HCT116 (cell line): ENCODE data around the gene ZNF438. TPM values are rescaled to one million over a fixed set of nuclear protein-coding genes. Genes with fewer than 3 reads are reported as not detected.

Source experiments
- ATAC-seq: fragments of 200-7000 bp; cut with Tn5 transposase; 2 replicates; pipeline ENCODE4 v1.9.1; 2020; ENCODE audit warnings: mild to moderate bottlenecking, moderate library complexity
- BruUV-seq: library from RNA; stranded (reverse); fragments of 400-500 nt; replicated peaks from 2 replicates; lab custom pipeline; 2021; lab: Mats Ljungman, UMichigan
- CTCF ChIA-PET: fragments of 300-600 bp; sonication (Branson Sonifier 250); formaldehyde crosslinking; loops from one replicate; lab custom pipeline; 2021; ENCODE audit warnings: antibody characterized with exemption; lab: Charles Lee
- POLR2A ChIA-PET: fragments of 300-600, 350-600 bp; sonication (Branson Sonifier 250); formaldehyde crosslinking; loops from one replicate; lab custom pipeline; 2021; ENCODE audit warnings: antibody characterized with exemption; lab: Charles Lee
- RAD21 ChIA-PET, 2 experiments: fragments of 300-600 bp; sonication (Branson Sonifier 250); formaldehyde crosslinking; loops; one replicate each; lab custom pipeline; 2023; ENCODE audit warnings: low total read pairs in 2 of 2; ENCODE audit not compliant: uncharacterized antibody in 2 of 2, unreplicated experiment in 2 of 2, low non-redundant PET in 1 of 2; lab: Charles Lee
- DNase-seq: peaks from one replicate; pipeline ENCODE4 v3.0.0-alpha.2; 2010; ENCODE audit warnings: low read depth, low spot score
- H2AFZ ChIP-seq: fragments of 200-600 bp; shearing (Covaris generic), sonication (generic); 2 replicates; pipeline ENCODE4 v1.6.1; 2017; ENCODE audit warnings: low read depth, mixed run types, mixed read lengths, antibody characterized with exemption, low read length; ENCODE audit not compliant: poor library complexity, severe bottlenecking
- H3K27ac ChIP-seq: 2 replicates; pipeline ENCODE4 v1.5.1; 2012; ENCODE audit warnings: low read depth, low read length
- H3K27me3 ChIP-seq: fragments of 200-600 bp; sonication (generic); 2 replicates; pipeline ENCODE4 v1.6.1; 2016; ENCODE audit warnings: mixed run types, low read length, mixed read lengths; ENCODE audit not compliant: insufficient read depth
- H3K36me3 ChIP-seq, 2 experiments: fragments of 200-500 bp in 1 of 2; fragments of 200-600 bp in 1 of 2; sonication (Bioruptor generic) in 1 of 2; sonication (generic) in 1 of 2; 2 replicates each; pipeline versions ENCODE4 v1.5.1 to v1.6.1; 2014 to 2016; ENCODE audit warnings: low read length in 2 of 2, inconsistent platforms in 1 of 2, mixed read lengths in 1 of 2, mixed run types in 1 of 2; ENCODE audit not compliant: insufficient read depth in 2 of 2, control insufficient read depth in 1 of 2
- H3K4me1 ChIP-seq, 2 experiments: fragments of 200-600 bp in 1 of 2; sonication (generic) in 1 of 2; 2 replicates each; pipeline versions ENCODE4 v1.5.1 to v1.6.1; 2012 to 2017; ENCODE audit warnings: low read length in 2 of 2, inconsistent platforms in 1 of 2, mild to moderate bottlenecking in 1 of 2, mixed read lengths in 1 of 2, mixed run types in 1 of 2, moderate library complexity in 1 of 2; ENCODE audit not compliant: insufficient read depth in 2 of 2, control insufficient read depth in 1 of 2
- H3K4me2 ChIP-seq: fragments of 200-600 bp; sonication (generic); 2 replicates; pipeline ENCODE4 v1.6.1; 2017; ENCODE audit warnings: mixed run types, low read length, mixed read lengths
- H3K4me3 ChIP-seq, 2 experiments: fragments of 200-600 bp in 1 of 2; sonication (generic) in 1 of 2; replicated peaks in 1 of 2; 2 replicates each; pipeline ENCODE4 v1.5.1; 2011 to 2016; ENCODE audit warnings: low read length in 2 of 2, control low read depth in 1 of 2, low read depth in 1 of 2, mild to moderate bottlenecking in 1 of 2, mixed read lengths in 1 of 2, mixed run types in 1 of 2
- H3K79me2 ChIP-seq: fragments of 200-600 bp; sonication (generic); 2 replicates; pipeline ENCODE4 v1.6.1; 2017; ENCODE audit warnings: mild to moderate bottlenecking, mixed run types, low read length, moderate library complexity, mixed read lengths; ENCODE audit not compliant: insufficient read depth
- H3K9ac ChIP-seq: fragments of 200-600 bp; sonication (generic); 2 replicates; pipeline ENCODE4 v1.6.1; 2016; ENCODE audit warnings: low read length, mixed read lengths
- H3K9me2 ChIP-seq: fragments of 200-600 bp; sonication (generic), shearing (Covaris generic); 2 replicates; pipeline ENCODE4 v1.6.1; 2017; ENCODE audit warnings: mixed run types, mild to moderate bottlenecking, moderate library complexity; ENCODE audit not compliant: insufficient read depth
- H3K9me3 ChIP-seq, 2 experiments: fragments of 200-500 bp in 1 of 2; fragments of 200-600 bp in 1 of 2; sonication (Bioruptor generic) in 1 of 2; sonication (generic) in 1 of 2; 2 replicates each; pipeline ENCODE4 v1.6.1; 2014 to 2017; ENCODE audit warnings: low read length in 2 of 2, mixed read lengths in 2 of 2, inconsistent platforms in 1 of 2, low read depth in 1 of 2, mild to moderate bottlenecking in 1 of 2, mixed run types in 1 of 2, moderate library complexity in 1 of 2; ENCODE audit not compliant: control insufficient read depth in 1 of 2, insufficient read depth in 1 of 2
- H4K20me1 ChIP-seq: fragments of 200-600 bp; sonication (generic), shearing (Covaris generic); 2 replicates; pipeline ENCODE4 v1.6.1; 2017; ENCODE audit warnings: mixed run types, mild to moderate bottlenecking, moderate library complexity; ENCODE audit not compliant: insufficient read depth
- CBX3 ChIP-seq: IDR thresholded peaks from 2 replicates; pipeline ENCODE4 v1.6.1; 2012; ENCODE audit warnings: low read depth
- CEBPB ChIP-seq: IDR thresholded peaks from 2 replicates; pipeline ENCODE4 v1.6.1; 2012; ENCODE audit warnings: low read depth
- EGR1 ChIP-seq: IDR thresholded peaks from 2 replicates; pipeline ENCODE4 v1.6.1; 2012; ENCODE audit warnings: low read depth
- ELF1 ChIP-seq: IDR thresholded peaks from 2 replicates; pipeline ENCODE4 v1.6.1; 2012; ENCODE audit warnings: low read depth, borderline replicate concordance
- EZH2 ChIP-seq: fragments of 200-600 bp; sonication (generic); IDR thresholded peaks from 2 replicates; pipeline ENCODE4 v1.6.1; 2017; ENCODE audit warnings: antibody characterized with exemption, mixed run types
- FOSL1 ChIP-seq: IDR thresholded peaks from 2 replicates; pipeline ENCODE4 v1.6.1; 2012; ENCODE audit warnings: low read depth
- POLR2A ChIP-seq: IDR thresholded peaks from 2 replicates; pipeline ENCODE4 v1.7.0; 2011; ENCODE audit warnings: borderline replicate concordance; ENCODE audit not compliant: insufficient read depth, insufficient read length; ENCODE audit errors: extremely low read depth
- POLR2AphosphoS5 ChIP-seq: IDR thresholded peaks from 2 replicates; pipeline ENCODE4 v1.6.1; 2011; ENCODE audit warnings: mild to moderate bottlenecking, low read depth, low read length, moderate library complexity
- RAD21 ChIP-seq: IDR thresholded peaks from 2 replicates; pipeline ENCODE4 v1.6.1; 2012; ENCODE audit warnings: low read depth, mild to moderate bottlenecking
- SP1 ChIP-seq: IDR thresholded peaks from 2 replicates; pipeline ENCODE4 v1.6.1; 2012; ENCODE audit warnings: low read depth
- SRF ChIP-seq: IDR thresholded peaks from 2 replicates; pipeline ENCODE4 v1.6.1; 2012; ENCODE audit warnings: low read depth
- ZFX ChIP-seq: fragments of 450-650 bp; IDR thresholded peaks from 2 replicates; pipeline ENCODE4 v1.6.1; 2017
- intact Hi-C: fragments of 100-400 bp; cut with micrococcal nuclease; formaldehyde crosslinking; loops from 2 replicates; pipeline ENCODE4 v1.10.0; 2022
- total RNA-seq: library from RNA; stranded (reverse); gene quantifications from one replicate; pipeline ENCODE4 v1.2.1, GENCODE V29; 2021; ENCODE audit not compliant: unreplicated experiment
- TF ChIP-seq, protein P1 (sequence below): IDR thresholded peaks from 2 replicates; pipeline ENCODE4 v1.6.1; 2011; ENCODE audit warnings: mild to moderate bottlenecking, low read length, moderate library complexity; ENCODE audit not compliant: insufficient replicate concordance; ENCODE audit errors: extremely low read depth
- TF ChIP-seq, protein P2 (sequence below): IDR thresholded peaks from 2 replicates; pipeline ENCODE4 v1.6.1; 2012
- TF ChIP-seq, protein P3 (sequence below): IDR thresholded peaks from 2 replicates; pipeline ENCODE4 v1.6.1; 2012; ENCODE audit warnings: low read depth
- TF ChIP-seq, protein P4 (sequence below): IDR thresholded peaks from 2 replicates; pipeline ENCODE4 v1.6.1; 2012

Gene ZNF438
- total RNA-seq, 1 experiment from 2014 or later = 3.3 TPM

DNA sequence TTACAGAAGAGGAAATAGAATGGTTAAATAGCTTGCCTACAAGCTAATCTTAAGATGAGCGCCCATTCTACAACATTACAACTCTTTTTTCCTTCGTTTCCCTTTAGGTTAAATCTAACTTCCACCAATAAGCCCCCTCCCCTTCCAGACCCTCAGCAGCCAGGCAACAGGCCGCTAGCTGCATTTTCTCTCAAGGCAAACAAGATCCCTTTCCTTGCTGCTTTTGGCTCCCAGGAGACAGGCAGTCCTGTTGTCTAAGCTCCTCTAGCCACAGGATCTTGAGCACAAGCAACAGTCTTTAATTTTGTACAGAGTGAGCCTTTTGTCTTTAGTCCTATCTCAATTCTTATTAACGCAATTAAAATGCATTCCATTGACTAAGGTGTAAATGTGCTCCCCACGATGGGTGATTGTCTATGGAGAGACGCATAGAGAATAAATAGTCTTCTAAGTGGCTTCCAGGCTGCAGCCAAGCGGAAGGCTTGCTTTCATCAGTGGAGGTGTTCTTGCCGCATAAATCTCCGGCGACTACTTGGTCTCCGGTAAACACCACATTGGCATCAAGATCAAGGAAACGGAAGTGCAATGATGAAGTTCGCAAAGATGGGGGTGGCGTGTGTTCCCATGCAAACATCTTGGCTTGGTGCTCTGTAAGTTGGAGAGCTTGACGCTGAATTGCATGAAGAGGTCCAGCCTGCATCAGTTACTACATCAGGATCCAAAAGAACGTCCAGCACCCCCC is 220.2 kb downstream of the ZNF438 start:
- DNase-seq (no peak), ATAC-seq (no peak)
- Histone ChIP-seq H3K9me3 (no peaks in the 10 kb centered on the region), H3K9me2 (no peaks in the 10 kb centered on the region), H3K27me3 (no peaks in the 10 kb centered on the region), H4K20me1 (no peaks in the 10 kb centered on the region), H3K9ac (no peak overlapping the region), H3K4me3 (no peak overlapping the region), H3K4me2 (no peak overlapping the region), H3K4me1 (peaks cover 0 to 8% of the 10 kb centered on the region in 2 experiments; a peak in 2 of 4 replicates), H3K36me3 (no peaks in the 10 kb centered on the region), H3K79me2 (no peaks in the 10 kb centered on the region), H3K27ac (no peak overlapping the region), H2AFZ (no peak overlapping the region)
- ChIA-PET RAD21 (interaction anchor here in 1 of 2 experiments (0.6 kb wide), 1 partner anchor 462 kb away, joined by 3 read pairs; the partner anchor contains the start of gene MTPAP), CTCF (no interaction called here), POLR2A (no interaction called here)
- no TSS peak for BruUV-seq
- TF ChIP-seq EGR1 (no peak), RAD21 (no peak), ZFX (no peak), EZH2 (no peak), FOSL1 (no peak), POLR2AphosphoS5 (no peak), SP1 (no peak), SRF (no peak), ELF1 (no peak), CEBPB (no peak), CBX3 (no peak), POLR2A (no peak)
- TF ChIP-seq, protein P1, sequence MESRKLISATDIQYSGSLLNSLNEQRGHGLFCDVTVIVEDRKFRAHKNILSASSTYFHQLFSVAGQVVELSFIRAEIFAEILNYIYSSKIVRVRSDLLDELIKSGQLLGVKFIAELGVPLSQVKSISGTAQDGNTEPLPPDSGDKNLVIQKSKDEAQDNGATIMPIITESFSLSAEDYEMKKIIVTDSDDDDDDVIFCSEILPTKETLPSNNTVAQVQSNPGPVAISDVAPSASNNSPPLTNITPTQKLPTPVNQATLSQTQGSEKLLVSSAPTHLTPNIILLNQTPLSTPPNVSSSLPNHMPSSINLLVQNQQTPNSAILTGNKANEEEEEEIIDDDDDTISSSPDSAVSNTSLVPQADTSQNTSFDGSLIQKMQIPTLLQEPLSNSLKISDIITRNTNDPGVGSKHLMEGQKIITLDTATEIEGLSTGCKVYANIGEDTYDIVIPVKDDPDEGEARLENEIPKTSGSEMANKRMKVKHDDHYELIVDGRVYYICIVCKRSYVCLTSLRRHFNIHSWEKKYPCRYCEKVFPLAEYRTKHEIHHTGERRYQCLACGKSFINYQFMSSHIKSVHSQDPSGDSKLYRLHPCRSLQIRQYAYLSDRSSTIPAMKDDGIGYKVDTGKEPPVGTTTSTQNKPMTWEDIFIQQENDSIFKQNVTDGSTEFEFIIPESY = no peak
- TF ChIP-seq, protein P2, sequence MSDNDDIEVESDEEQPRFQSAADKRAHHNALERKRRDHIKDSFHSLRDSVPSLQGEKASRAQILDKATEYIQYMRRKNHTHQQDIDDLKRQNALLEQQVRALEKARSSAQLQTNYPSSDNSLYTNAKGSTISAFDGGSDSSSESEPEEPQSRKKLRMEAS = no peak
- TF ChIP-seq, protein P3, sequence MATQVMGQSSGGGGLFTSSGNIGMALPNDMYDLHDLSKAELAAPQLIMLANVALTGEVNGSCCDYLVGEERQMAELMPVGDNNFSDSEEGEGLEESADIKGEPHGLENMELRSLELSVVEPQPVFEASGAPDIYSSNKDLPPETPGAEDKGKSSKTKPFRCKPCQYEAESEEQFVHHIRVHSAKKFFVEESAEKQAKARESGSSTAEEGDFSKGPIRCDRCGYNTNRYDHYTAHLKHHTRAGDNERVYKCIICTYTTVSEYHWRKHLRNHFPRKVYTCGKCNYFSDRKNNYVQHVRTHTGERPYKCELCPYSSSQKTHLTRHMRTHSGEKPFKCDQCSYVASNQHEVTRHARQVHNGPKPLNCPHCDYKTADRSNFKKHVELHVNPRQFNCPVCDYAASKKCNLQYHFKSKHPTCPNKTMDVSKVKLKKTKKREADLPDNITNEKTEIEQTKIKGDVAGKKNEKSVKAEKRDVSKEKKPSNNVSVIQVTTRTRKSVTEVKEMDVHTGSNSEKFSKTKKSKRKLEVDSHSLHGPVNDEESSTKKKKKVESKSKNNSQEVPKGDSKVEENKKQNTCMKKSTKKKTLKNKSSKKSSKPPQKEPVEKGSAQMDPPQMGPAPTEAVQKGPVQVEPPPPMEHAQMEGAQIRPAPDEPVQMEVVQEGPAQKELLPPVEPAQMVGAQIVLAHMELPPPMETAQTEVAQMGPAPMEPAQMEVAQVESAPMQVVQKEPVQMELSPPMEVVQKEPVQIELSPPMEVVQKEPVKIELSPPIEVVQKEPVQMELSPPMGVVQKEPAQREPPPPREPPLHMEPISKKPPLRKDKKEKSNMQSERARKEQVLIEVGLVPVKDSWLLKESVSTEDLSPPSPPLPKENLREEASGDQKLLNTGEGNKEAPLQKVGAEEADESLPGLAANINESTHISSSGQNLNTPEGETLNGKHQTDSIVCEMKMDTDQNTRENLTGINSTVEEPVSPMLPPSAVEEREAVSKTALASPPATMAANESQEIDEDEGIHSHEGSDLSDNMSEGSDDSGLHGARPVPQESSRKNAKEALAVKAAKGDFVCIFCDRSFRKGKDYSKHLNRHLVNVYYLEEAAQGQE = no peak
- TF ChIP-seq, protein P4, sequence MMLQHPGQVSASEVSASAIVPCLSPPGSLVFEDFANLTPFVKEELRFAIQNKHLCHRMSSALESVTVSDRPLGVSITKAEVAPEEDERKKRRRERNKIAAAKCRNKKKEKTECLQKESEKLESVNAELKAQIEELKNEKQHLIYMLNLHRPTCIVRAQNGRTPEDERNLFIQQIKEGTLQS = no peak
- intact Hi-C loops = no loop called here
